ENCODE measurements around the gene PTGR3. TPM values are rescaled to one million over a fixed set of nuclear protein-coding genes. Genes with fewer than 3 reads are reported as not detected.

PTGR3 gene
- total and polyA plus RNA-seq, 12 donors, result 8.8 to 40.2 (median 19.3) TPM

DNA sequence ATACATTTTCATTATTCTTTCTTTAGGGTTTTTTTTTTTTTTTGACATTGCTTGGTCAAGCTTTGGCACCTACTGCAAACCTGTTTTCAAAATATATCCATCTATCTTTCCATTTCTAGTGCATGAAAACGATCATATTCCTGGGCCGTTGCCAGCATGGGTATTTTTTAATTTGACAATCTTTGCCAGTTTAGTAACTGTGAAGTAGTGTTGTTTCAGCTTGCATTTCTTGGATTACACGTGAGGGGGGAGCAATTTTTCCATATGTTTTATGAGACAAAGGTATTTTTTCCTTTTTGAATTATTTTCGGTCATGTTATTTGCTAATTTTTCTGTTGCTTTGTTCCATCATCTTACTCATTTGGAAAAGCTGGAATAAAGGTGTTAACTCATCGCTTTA lies 42.5 kb upstream of the PTGR3 start:
- TF ChIP-seq, protein P1, sequence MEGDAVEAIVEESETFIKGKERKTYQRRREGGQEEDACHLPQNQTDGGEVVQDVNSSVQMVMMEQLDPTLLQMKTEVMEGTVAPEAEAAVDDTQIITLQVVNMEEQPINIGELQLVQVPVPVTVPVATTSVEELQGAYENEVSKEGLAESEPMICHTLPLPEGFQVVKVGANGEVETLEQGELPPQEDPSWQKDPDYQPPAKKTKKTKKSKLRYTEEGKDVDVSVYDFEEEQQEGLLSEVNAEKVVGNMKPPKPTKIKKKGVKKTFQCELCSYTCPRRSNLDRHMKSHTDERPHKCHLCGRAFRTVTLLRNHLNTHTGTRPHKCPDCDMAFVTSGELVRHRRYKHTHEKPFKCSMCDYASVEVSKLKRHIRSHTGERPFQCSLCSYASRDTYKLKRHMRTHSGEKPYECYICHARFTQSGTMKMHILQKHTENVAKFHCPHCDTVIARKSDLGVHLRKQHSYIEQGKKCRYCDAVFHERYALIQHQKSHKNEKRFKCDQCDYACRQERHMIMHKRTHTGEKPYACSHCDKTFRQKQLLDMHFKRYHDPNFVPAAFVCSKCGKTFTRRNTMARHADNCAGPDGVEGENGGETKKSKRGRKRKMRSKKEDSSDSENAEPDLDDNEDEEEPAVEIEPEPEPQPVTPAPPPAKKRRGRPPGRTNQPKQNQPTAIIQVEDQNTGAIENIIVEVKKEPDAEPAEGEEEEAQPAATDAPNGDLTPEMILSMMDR (IDR thresholded peaks at IDR 0.05), result no peak
- TF ChIP-seq POLR2A (IDR thresholded peaks at IDR 0.05), result no peak
- Histone ChIP-seq H3K27me3 (no peaks in the 10 kb centered on the region), H3K36me3 (replicated peaks in 1 of 2) (no peaks in the 10 kb centered on the region), H3K9me3 (replicated peaks in 1 of 3) (no peaks in the 10 kb centered on the region), H3K27ac (peak overlapping the region in 1 of 5 donors; percentile 22), H3K4me1 (replicated peaks in 1 of 2) (peaks cover 29 to 79% of the 10 kb centered on the region in 2 donors), H3K4me3 (no peak overlapping the region)
- DNase-seq, result no peak
- WGBS, 4 donors, result 60 to 64% (median 63%) methylated on average over 5 of the region's 5 CpGs
- intact Hi-C loops (cut with DNase I), result no loop called here

DNA sequence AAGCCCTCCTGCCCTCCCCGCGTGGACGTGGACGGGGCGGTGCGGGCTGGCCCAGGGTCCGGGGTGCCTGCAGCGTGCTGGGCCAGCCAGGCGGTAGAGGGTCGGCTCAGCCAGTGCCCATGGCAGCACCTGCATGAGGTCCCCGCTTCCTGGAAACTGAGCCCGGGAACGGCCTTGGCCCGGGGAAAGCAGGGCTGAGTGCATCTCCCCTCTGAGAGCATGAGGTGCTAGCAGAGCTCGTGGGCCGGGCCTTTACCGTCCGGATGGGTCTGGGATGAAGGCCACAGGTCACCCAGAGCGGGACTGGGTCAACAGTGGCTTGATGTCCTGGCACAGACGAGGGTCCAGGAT lies 41.5 kb upstream of the PTGR3 start:
- peak overlapping the region in 2 of 5 donors; percentile 76 to 91 for H3K27ac ChIP-seq
- intact Hi-C loops (cut with DNase I), result no loop called here

DNA sequence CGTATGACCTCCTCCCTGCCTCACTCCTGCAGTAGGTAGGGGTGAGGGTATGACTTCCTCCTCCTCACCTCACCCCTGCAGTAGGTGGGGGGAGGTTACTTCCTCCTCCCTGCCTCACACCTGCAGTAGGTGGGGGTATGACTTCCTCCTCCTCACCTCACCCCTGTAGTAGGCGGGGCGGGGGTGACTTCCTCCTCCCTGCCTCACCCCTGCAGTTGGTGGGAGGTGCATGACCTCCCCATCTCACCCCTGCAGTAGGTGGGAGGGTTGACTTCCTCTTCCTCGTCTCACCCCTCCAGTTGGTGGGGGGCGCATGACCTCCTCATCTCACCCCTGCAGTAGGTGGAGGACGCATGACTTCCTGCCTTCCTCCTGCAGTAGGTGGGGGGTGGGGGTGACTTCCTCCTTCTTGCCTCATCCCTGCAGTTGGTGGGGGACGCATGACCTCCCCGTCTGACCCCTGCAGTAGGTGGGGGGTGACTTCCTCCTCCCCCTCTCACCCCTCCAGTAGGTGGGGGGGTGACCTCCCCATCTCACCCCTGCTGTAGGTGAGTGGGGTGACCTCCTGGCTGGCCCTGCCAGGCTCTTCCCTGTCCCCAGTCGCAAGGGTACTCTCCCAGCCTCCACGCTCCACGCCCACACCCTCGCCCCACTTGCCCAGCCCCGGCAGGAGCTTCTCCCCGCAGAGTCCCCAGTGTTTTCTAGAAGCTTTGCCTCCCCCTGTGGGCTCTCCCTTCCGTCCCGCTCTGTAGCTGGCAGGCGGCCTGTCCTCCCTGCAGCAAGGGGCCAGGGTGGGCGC lies 40.9 kb upstream of the PTGR3 start:
- Histone ChIP-seq H3K9me3 (replicated peaks in 1 of 3) (no peaks in the 10 kb centered on the region), H3K27me3 (no peaks in the 10 kb centered on the region), H3K4me1 (replicated peaks in 1 of 2) (peaks cover 29 to 76% of the 10 kb centered on the region in 2 donors), H3K4me3 (no peak overlapping the region), H3K27ac (peak overlapping the region in 2 of 5 donors; percentile 76 to 91), H3K36me3 (replicated peaks in 1 of 2) (no peaks in the 10 kb centered on the region)
- 84 to 90% (median 85%) methylated on average over 16 to 18 of the region's 18 CpGs for WGBS, 4 donors
- intact Hi-C loops (cut with DNase I), result loop anchor here in 1 of 2 donors (5.0 kb wide), 1 partner anchor 38 kb away; the partner anchor contains the start of gene TSHZ1
- TF ChIP-seq, protein P1 (IDR thresholded peaks at IDR 0.05), result no peak
- TF ChIP-seq POLR2A (IDR thresholded peaks at IDR 0.05), result no peak
- DNase-seq, result no peak

More for the DNA sequence above, 41.5 kb upstream of the PTGR3 start:
- no peak for TF ChIP-seq POLR2A (IDR thresholded peaks at IDR 0.05)
- TF ChIP-seq, protein P1 (IDR thresholded peaks at IDR 0.05), result no peak
- DNase-seq, result no peak
- Histone ChIP-seq H3K4me3 (no peak overlapping the region), H3K36me3 (replicated peaks in 1 of 2) (no peaks in the 10 kb centered on the region), H3K9me3 (replicated peaks in 1 of 3) (no peaks in the 10 kb centered on the region), H3K27me3 (no peaks in the 10 kb centered on the region), H3K4me1 (replicated peaks in 1 of 2) (peaks cover 29 to 76% of the 10 kb centered on the region in 2 donors)
- WGBS, 4 donors, result 77 to 100% (median 83%) methylated on average over 9 to 20 of the region's 20 CpGs

DNA sequence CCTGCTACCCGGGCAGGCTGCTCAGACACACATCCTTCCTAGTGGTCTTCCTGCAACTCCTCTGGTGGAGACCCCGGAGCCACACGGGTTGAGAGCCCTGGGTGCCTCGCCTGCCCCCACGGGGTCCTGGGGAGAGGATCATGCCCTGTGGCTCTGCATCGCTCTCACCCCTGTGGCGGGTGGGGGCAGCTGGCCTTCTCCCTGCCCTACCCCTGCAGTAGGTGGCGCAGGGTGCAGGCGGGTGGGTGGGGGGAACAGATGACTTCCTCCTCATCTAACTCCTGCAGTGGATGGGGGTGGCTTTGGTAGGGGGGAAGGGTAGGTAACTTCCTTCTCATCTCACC lies 40.2 kb upstream of the PTGR3 start:
- 93% methylated on average over 9 of the region's 9 CpGs; no CpG with 5 or more reads in 2 of the 4 donors for WGBS, 4 donors
- Histone ChIP-seq H3K27me3 (no peaks in the 10 kb centered on the region), H3K36me3 (replicated peaks in 1 of 2) (no peaks in the 10 kb centered on the region), H3K4me3 (no peak overlapping the region), H3K4me1 (replicated peaks in 1 of 2) (peaks cover 25 to 74% of the 10 kb centered on the region in 2 donors), H3K9me3 (replicated peaks in 1 of 3) (no peaks in the 10 kb centered on the region), H3K27ac (peak overlapping the region in 3 of 5 donors; percentile 76 to 91 (median 85))
- TF ChIP-seq POLR2A (IDR thresholded peaks at IDR 0.05), result no peak
- TF ChIP-seq, protein P1 (IDR thresholded peaks at IDR 0.05), result no peak
- intact Hi-C loops (cut with DNase I), result loop anchor here in 1 of 2 donors (5.0 kb wide), 1 partner anchor 37 kb away; the partner anchor contains the start of gene TSHZ1
- DNase-seq, result no peak
